A673 (cell line): ENCODE results near the gene MAT2B. TPM values are rescaled to one million over a fixed set of nuclear protein-coding genes. Genes with fewer than 3 reads are reported as not detected.

Experiments used
- BruUV-seq: library from RNA; stranded (reverse); fragments of 400-500 nt; replicated peaks from 2 replicates; lab custom pipeline; 2021; lab: Mats Ljungman, UMichigan
- CTCF ChIA-PET: fragments of 300-600 bp; sonication (Branson Sonifier 250); formaldehyde crosslinking; loops from one replicate; lab custom pipeline; 2022; ENCODE audit warnings: antibody characterized with exemption; lab: Charles Lee
- POLR2A ChIA-PET: fragments of 300-600 bp; sonication (Branson Sonifier 250); formaldehyde crosslinking; loops from one replicate; lab custom pipeline; 2022; ENCODE audit warnings: antibody characterized with exemption; ENCODE audit not compliant: low non-redundant PET; lab: Charles Lee
- DNase-seq: peaks from one replicate; pipeline ENCODE4 v3.0.0-alpha.2; 2015; ENCODE audit warnings: low spot score
- H3K27ac ChIP-seq: fragments of 200-600 bp; sonication (generic); 2 replicates; pipeline ENCODE4 v1.5.1; 2016; ENCODE audit warnings: mixed run types, low read depth, mild to moderate bottlenecking, mixed read lengths, antibody characterized with exemption, low read length; ENCODE audit not compliant: poor library complexity, severe bottlenecking
- H3K27me3 ChIP-seq: fragments of 200-600 bp; sonication (generic); replicated peaks from 2 replicates; pipeline ENCODE4 v1.6.1; 2017; ENCODE audit warnings: mixed run types, low read depth, mild to moderate bottlenecking, mixed read lengths, antibody characterized with exemption, low read length; ENCODE audit not compliant: insufficient read depth, poor library complexity
- H3K36me3 ChIP-seq: fragments of 200-600 bp; sonication (generic); 2 replicates; pipeline ENCODE4 v1.6.1; 2016; ENCODE audit warnings: mixed run types, mild to moderate bottlenecking, mixed read lengths, antibody characterized with exemption, low read length; ENCODE audit not compliant: insufficient read depth, poor library complexity, severe bottlenecking
- H3K4me1 ChIP-seq: fragments of 200-600 bp; sonication (generic); 2 replicates; pipeline ENCODE4 v1.6.1; 2017; ENCODE audit warnings: mixed run types, mild to moderate bottlenecking, mixed read lengths, antibody characterized with exemption, low read length; ENCODE audit not compliant: insufficient read depth, poor library complexity, severe bottlenecking
- H3K4me3 ChIP-seq: fragments of 200-600 bp; sonication (generic); 2 replicates; pipeline ENCODE4 v1.5.1; 2016; ENCODE audit warnings: low read depth, mixed run types, mild to moderate bottlenecking, mixed read lengths, low read length; ENCODE audit not compliant: poor library complexity, severe bottlenecking
- H3K9me3 ChIP-seq: fragments of 200-600 bp; sonication (generic); 2 replicates; pipeline ENCODE4 v1.6.1; 2016; ENCODE audit warnings: mixed run types, low read depth, mild to moderate bottlenecking, mixed read lengths, antibody characterized with exemption, low read length; ENCODE audit not compliant: poor library complexity, severe bottlenecking
- EZH2 ChIP-seq: fragments of 200-600 bp; sonication (generic); IDR thresholded peaks from 2 replicates; pipeline ENCODE4 v1.6.1; 2017; ENCODE audit warnings: borderline replicate concordance, low read depth, mild to moderate bottlenecking, mixed read lengths, antibody characterized with exemption, low read length; ENCODE audit not compliant: poor library complexity, severe bottlenecking
- intact Hi-C: fragments of 100-400 bp; cut with micrococcal nuclease; formaldehyde crosslinking; loops from one replicate; pipeline ENCODE4 v1.10.0; 2022; ENCODE audit not compliant: unreplicated experiment
- total RNA-seq: library from RNA; stranded (reverse); gene quantifications from 2 replicates; pipeline ENCODE4 v1.2.3, GENCODE V29; 2021
- TF ChIP-seq, protein P1 (sequence below): fragments of 300-800, 200-600 bp; sonication (generic); conservative IDR thresholded peaks from 2 replicates; pipeline ENCODE4 v1.5.1; 2017; ENCODE audit warnings: low read depth, mild to moderate bottlenecking, antibody characterized with exemption, low read length, moderate library complexity, mixed read lengths

MAT2B gene
- total RNA-seq, 1 experiment from 2014 or later, result 49.9 TPM

DNA sequence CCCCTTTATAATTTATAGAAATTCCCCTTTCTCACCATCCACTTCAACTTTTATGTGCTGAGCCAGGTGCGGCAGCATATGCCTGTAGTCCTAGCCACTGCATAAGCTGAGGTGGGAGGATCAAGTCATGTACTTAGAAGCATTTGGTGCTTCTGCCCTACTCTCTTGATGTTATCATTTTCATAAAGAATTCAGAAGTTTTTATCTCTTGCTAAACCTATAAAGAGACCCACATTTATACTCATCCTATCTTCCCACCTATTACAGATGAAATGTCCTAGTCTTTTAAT is 26.5 kb upstream of the MAT2B start:
- Histone ChIP-seq H3K27me3 (no peaks in the 10 kb centered on the region), H3K9me3 (no peaks in the 10 kb centered on the region), H3K4me1 (no peaks in the 10 kb centered on the region), H3K27ac (no peak overlapping the region), H3K4me3 (no peak overlapping the region), H3K36me3 (peaks cover 73% of the 10 kb centered on the region)
- ChIA-PET CTCF (no interaction called here), POLR2A (no interaction called here)
- BruUV-seq, result no TSS peak
- TF ChIP-seq, protein P1, sequence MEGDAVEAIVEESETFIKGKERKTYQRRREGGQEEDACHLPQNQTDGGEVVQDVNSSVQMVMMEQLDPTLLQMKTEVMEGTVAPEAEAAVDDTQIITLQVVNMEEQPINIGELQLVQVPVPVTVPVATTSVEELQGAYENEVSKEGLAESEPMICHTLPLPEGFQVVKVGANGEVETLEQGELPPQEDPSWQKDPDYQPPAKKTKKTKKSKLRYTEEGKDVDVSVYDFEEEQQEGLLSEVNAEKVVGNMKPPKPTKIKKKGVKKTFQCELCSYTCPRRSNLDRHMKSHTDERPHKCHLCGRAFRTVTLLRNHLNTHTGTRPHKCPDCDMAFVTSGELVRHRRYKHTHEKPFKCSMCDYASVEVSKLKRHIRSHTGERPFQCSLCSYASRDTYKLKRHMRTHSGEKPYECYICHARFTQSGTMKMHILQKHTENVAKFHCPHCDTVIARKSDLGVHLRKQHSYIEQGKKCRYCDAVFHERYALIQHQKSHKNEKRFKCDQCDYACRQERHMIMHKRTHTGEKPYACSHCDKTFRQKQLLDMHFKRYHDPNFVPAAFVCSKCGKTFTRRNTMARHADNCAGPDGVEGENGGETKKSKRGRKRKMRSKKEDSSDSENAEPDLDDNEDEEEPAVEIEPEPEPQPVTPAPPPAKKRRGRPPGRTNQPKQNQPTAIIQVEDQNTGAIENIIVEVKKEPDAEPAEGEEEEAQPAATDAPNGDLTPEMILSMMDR, result no peak
- TF ChIP-seq EZH2, result no peak
- intact Hi-C loops, result no loop called here
- no peak for DNase-seq

DNA sequence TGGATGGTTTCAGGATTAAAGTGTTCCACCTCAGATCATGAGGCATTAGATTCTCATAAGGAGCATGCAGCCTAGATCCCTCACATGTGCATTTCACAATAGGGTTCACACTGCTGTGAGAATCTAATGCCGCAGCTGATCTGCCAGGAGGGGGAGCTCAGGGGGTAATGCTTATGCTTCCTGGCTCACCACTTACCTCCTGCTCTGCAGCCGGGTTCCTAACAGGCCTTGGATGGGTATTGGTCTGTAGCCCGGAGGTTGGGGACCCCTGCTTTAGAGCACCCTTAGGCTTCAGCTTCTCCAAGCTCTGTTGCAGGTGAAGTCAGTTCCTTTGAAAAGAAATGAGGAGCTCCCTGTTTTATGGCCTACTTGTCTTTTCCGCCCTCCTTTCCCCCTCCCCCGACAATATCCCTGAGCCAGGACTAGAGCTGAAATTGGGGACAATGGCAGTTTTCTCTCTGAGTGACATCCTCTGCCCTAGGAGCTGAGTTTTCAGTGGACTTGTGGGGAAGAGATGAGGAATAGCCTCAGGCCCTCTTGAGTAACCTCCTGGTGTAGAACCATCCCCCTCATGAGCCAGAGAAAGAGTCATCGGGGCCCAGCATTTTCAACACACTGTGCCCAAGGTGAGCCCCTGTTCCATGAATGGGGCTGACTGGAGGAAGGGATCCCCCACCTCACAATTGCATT is 16.2 kb upstream of the MAT2B start:
- H3K27me3 ChIP-seq, result no peaks in the 10 kb centered on the region
- H3K4me1 ChIP-seq, result no peaks in the 10 kb centered on the region
- H3K9me3 ChIP-seq, result no peaks in the 10 kb centered on the region
- ChIA-PET POLR2A (no interaction called here), CTCF (no interaction called here)
- intact Hi-C loops, result no loop called here
- TF ChIP-seq EZH2, result no peak
- TF ChIP-seq, protein P1, result peak; percentile 40; the same call in 1 of the 2 replicates
- H3K27ac ChIP-seq, result no peak overlapping the region
- peaks cover 43% of the 10 kb centered on the region for H3K36me3 ChIP-seq
- no TSS peak for BruUV-seq
- peak; percentile 45 for DNase-seq
- no peak overlapping the region for H3K4me3 ChIP-seq

DNA sequence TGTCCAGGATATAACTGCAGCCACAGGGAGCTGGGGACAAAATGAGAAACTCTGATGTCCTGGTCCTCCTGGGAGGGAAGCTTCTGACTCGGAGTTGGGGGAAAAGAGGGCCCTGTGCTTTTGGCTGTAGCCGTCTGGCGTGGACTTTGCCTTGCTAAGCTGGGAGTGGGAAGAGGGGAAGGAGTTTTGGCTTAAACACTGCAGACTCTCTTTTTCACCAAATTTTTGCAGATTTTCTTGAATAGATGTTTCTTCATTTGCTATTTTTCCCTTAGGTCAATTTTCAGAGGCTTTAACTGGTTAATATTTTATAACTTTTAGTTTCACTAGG is 15.7 kb upstream of the MAT2B start:
- POLR2A ChIA-PET, result no interaction called here
- BruUV-seq, result no TSS peak
- H3K36me3 ChIP-seq, result peaks cover 39% of the 10 kb centered on the region

More for the DNA sequence above, 15.7 kb upstream of the MAT2B start:
- H3K4me3 ChIP-seq, result no peak overlapping the region
- intact Hi-C loops, result no loop called here
- no peaks in the 10 kb centered on the region for H3K9me3 ChIP-seq
- no peak overlapping the region for H3K27ac ChIP-seq
- no peaks in the 10 kb centered on the region for H3K27me3 ChIP-seq
- H3K4me1 ChIP-seq, result no peaks in the 10 kb centered on the region
- DNase-seq, result no peak
- TF ChIP-seq EZH2, result no peak
- TF ChIP-seq, protein P1, result no peak
- CTCF ChIA-PET, result no interaction called here
